ENCODE data around the gene C16orf87.
"Not testable (repeated sequence)": the region's sequence is repeated elsewhere in the genome, so short reads cannot be mapped to it uniquely, and the experiment has no call there.

The C16orf87 gene
- 26.2 to 31.2 reads per million in 2 donors for total RNA-seq

GRCh38 chr16:46830902-46831647 is at the start of gene C16orf87:
Gene C16orf87, minus strand, starts transcription at chr16:46831180. Its CDS starts 31 bp downstream, at chr16:46831149.
- peak; percentile 81 to 97 (median 88) for DNase-seq

- DNase-seq: no peak
Measured at GRCh38 chr16:46875243-46875642, 44.3 kb upstream of the C16orf87 start.

- no peak for DNase-seq
Measured at GRCh38 chr16:46873201-46873600, 42.2 kb upstream of the C16orf87 start.

- DNase-seq: no peak
Measured at GRCh38 chr16:46871597-46871996, 40.6 kb upstream of the C16orf87 start.

GRCh38 chr16:46868891-46869290 is 37.9 kb upstream of the C16orf87 start:
- DNase-seq: not testable (repeated sequence)

GRCh38 chr16:46867486-46867885 is 36.5 kb upstream of the C16orf87 start:
- not testable (repeated sequence) for DNase-seq

GRCh38 chr16:46866286-46866685 is 35.3 kb upstream of the C16orf87 start:
- DNase-seq: no peak

- DNase-seq: no peak
Measured at GRCh38 chr16:46862555-46863447, 31.8 kb upstream of the C16orf87 start.

- no peak for DNase-seq
Measured at GRCh38 chr16:46859719-46860152, 28.8 kb upstream of the C16orf87 start.

GRCh38 chr16:46858151-46858550 is 27.2 kb upstream of the C16orf87 start:
- DNase-seq: no peak

GRCh38 chr16:46857368-46857945 is 26.5 kb upstream of the C16orf87 start:
- DNase-seq: peak in 1 of 5 experiments; percentile 27

GRCh38 chr16:46855389-46855788 is 24.4 kb upstream of the C16orf87 start:
- DNase-seq: no peak

- no peak for DNase-seq
Measured at GRCh38 chr16:46854846-46855245, 23.9 kb upstream of the C16orf87 start.

GRCh38 chr16:46853713-46854443 is 22.9 kb upstream of the C16orf87 start:
- peak in 3 of 5 experiments; percentile 31 to 53 (median 39) for DNase-seq

- DNase-seq: no peak
Measured at GRCh38 chr16:46852130-46852529, 21.1 kb upstream of the C16orf87 start.

- no peak for DNase-seq
Measured at GRCh38 chr16:46850619-46851555, 19.9 kb upstream of the C16orf87 start.

- no peak for DNase-seq
Measured at GRCh38 chr16:46848768-46849764, 18.1 kb upstream of the C16orf87 start.

- DNase-seq: no peak
Measured at GRCh38 chr16:46845952-46846351, 15.0 kb upstream of the C16orf87 start.

GRCh38 chr16:46844771-46845170 is 13.8 kb upstream of the C16orf87 start:
- no peak for DNase-seq

All from T-helper 2 cell (primary cell).